IMR-90 (cell line): Measurements from ENCODE around the gene NECTIN4. TPM values are rescaled to one million over a fixed set of nuclear protein-coding genes. Genes with fewer than 3 reads are reported as not detected.

Experiments used
- ATAC-seq: fragments of 200-7000 bp; cut with Tn5 transposase; 2 replicates; pipeline ENCODE4 v1.9.1; 2020; ENCODE audit warnings: low read depth, mild to moderate bottlenecking, moderate library complexity
- BruUV-seq: library from RNA; stranded (reverse); fragments of 400-500 nt; replicated peaks from 2 replicates; lab custom pipeline; 2021; lab: Mats Ljungman, UMichigan
- CTCF ChIA-PET: fragments of 300-600 bp; formaldehyde crosslinking; extraction: SDS; loops from one replicate; lab custom pipeline; 2021; ENCODE audit warnings: antibody characterized with exemption; lab: Yijun Ruan, JAX
- POLR2A ChIA-PET: fragments of 300-600 bp; sonication (Branson Sonifier 250); formaldehyde crosslinking; loops from one replicate; lab custom pipeline; 2022; ENCODE audit warnings: antibody characterized with exemption; ENCODE audit not compliant: unreplicated experiment; lab: Charles Lee
- DNase-seq: peaks from one replicate; pipeline ENCODE4 v3.0.0; 2013
- H2AFZ ChIP-seq: replicated peaks from 2 replicates; pipeline ENCODE3; 2013; ENCODE audit warnings: low read length, mild to moderate bottlenecking; ENCODE audit not compliant: poor library complexity
- H2AK5ac ChIP-seq: 2 replicates; pipeline ENCODE4 v1.6.1; 2013; ENCODE audit warnings: low read depth, low read length, inconsistent platforms
- H2AK9ac ChIP-seq: replicated peaks from 2 replicates; pipeline ENCODE3; 2013; ENCODE audit warnings: mild to moderate bottlenecking, low read depth, low read length, moderate library complexity; ENCODE audit not compliant: poor library complexity
- H2BK120ac ChIP-seq: 2 replicates; pipeline ENCODE4 v1.6.1; 2013; ENCODE audit warnings: low read depth, low read length, inconsistent platforms
- H2BK15ac ChIP-seq: 3 replicates; pipeline ENCODE4 v1.6.1; 2013; ENCODE audit warnings: low read depth, low read length, inconsistent platforms
- H2BK20ac ChIP-seq: 2 replicates; pipeline ENCODE4 v1.6.1; 2013; ENCODE audit warnings: low read depth, mild to moderate bottlenecking, inconsistent platforms, low read length, moderate library complexity
- H2BK5ac ChIP-seq: 2 replicates; pipeline ENCODE4 v1.6.1; 2013; ENCODE audit warnings: mild to moderate bottlenecking, low read depth, low read length, inconsistent platforms; ENCODE audit not compliant: poor library complexity, severe bottlenecking
- H3K14ac ChIP-seq: replicated peaks from 2 replicates; pipeline ENCODE4 v1.6.1; 2013; ENCODE audit warnings: low read depth, low read length, inconsistent platforms
- H3K18ac ChIP-seq: 2 replicates; pipeline ENCODE4 v1.6.1; 2013; ENCODE audit warnings: low read depth, low read length, control low read depth
- H3K23ac ChIP-seq: 2 replicates; pipeline ENCODE4 v1.6.1; 2013; ENCODE audit warnings: low read depth, low read length, inconsistent platforms
- H3K27ac ChIP-seq: 2 replicates; pipeline ENCODE4 v1.5.1; 2013; ENCODE audit warnings: mild to moderate bottlenecking, control low read depth, low read length; ENCODE audit not compliant: insufficient read depth
- H3K27me3 ChIP-seq: 2 replicates; pipeline ENCODE4 v1.6.1; 2013; ENCODE audit warnings: low read length; ENCODE audit not compliant: control insufficient read depth, insufficient read depth
- H3K36me3 ChIP-seq: 2 replicates; pipeline ENCODE4 v1.6.1; 2013; ENCODE audit warnings: low read length, mixed read lengths; ENCODE audit not compliant: control insufficient read depth, insufficient read depth
- H3K4ac ChIP-seq: 2 replicates; pipeline ENCODE4 v1.6.1; 2013; ENCODE audit warnings: low read depth, low read length, inconsistent platforms
- H3K4me1 ChIP-seq: 2 replicates; pipeline ENCODE4 v1.6.1; 2013; ENCODE audit warnings: low read length, mixed read lengths; ENCODE audit not compliant: control insufficient read depth, insufficient read depth
- H3K4me2 ChIP-seq: 2 replicates; pipeline ENCODE4 v1.6.1; 2013; ENCODE audit warnings: low read depth, mild to moderate bottlenecking, control low read depth, low read length, moderate library complexity
- H3K4me3 ChIP-seq: 2 replicates; pipeline ENCODE4 v1.5.1; 2013; ENCODE audit warnings: low read depth, mild to moderate bottlenecking, control low read depth, low read length, moderate library complexity; ENCODE audit not compliant: insufficient read depth
- H3K56ac ChIP-seq: 2 replicates; pipeline ENCODE4 v1.6.1; 2013; ENCODE audit warnings: low read length, inconsistent platforms; ENCODE audit not compliant: insufficient read depth; ENCODE audit errors: extremely low read depth
- H3K79me1 ChIP-seq, 2 experiments: 2 replicates each; pipeline ENCODE4 v1.6.1; 2013; ENCODE audit warnings: low read length in 2 of 2, inconsistent platforms in 1 of 2, low read depth in 1 of 2
- H3K9ac ChIP-seq: 2 replicates; pipeline ENCODE4 v1.6.1; 2013; ENCODE audit warnings: low read depth, low read length, control low read depth
- H3K9me1 ChIP-seq: 2 replicates; pipeline ENCODE4 v1.6.1; 2013; ENCODE audit warnings: low read length, inconsistent platforms; ENCODE audit not compliant: insufficient read depth
- H3K9me3 ChIP-seq: 2 replicates; pipeline ENCODE4 v1.6.1; 2013; ENCODE audit warnings: low read length; ENCODE audit not compliant: control insufficient read depth, insufficient read depth
- H4K20me1 ChIP-seq: 2 replicates; pipeline ENCODE4 v1.6.1; 2013; ENCODE audit warnings: low read length, inconsistent platforms; ENCODE audit not compliant: insufficient read depth
- H4K5ac ChIP-seq: 2 replicates; pipeline ENCODE4 v1.6.1; 2013; ENCODE audit warnings: mild to moderate bottlenecking, low read depth, low read length, control low read depth
- H4K8ac ChIP-seq, 2 experiments: 2 replicates each; pipeline ENCODE4 v1.6.1; 2013; ENCODE audit warnings: low read depth in 2 of 2, low read length in 2 of 2, control low read depth in 1 of 2, inconsistent platforms in 1 of 2
- H4K91ac ChIP-seq: 2 replicates; pipeline ENCODE4 v1.6.1; 2013; ENCODE audit warnings: low read depth, low read length, inconsistent platforms; ENCODE audit not compliant: insufficient read depth
- BHLHE40 ChIP-seq: fragments of 150-350 bp; IDR thresholded peaks from 2 replicates; pipeline ENCODE4 v1.6.1; 2016; ENCODE audit warnings: mild to moderate bottlenecking, low read depth, low read length
- CEBPB ChIP-seq: IDR thresholded peaks from 2 replicates; pipeline ENCODE4 v1.6.1; 2012; ENCODE audit warnings: low read depth, low read length, improper control_type of control experiment
- CHD1 ChIP-seq: IDR thresholded peaks from 2 replicates; pipeline ENCODE4 v1.6.1; 2012; ENCODE audit warnings: low read depth, low read length, improper control_type of control experiment
- ELK1 ChIP-seq: fragments of 150-350 bp; IDR thresholded peaks from 2 replicates; pipeline ENCODE4 v1.6.1; 2016; ENCODE audit warnings: low read depth, mild to moderate bottlenecking, low read length, moderate library complexity, borderline replicate concordance
- FOS ChIP-seq: fragments of 150-350 bp; IDR thresholded peaks from 2 replicates; pipeline ENCODE4 v1.6.1; 2016; ENCODE audit warnings: low read depth, low read length
- MAFK ChIP-seq: IDR thresholded peaks from 2 replicates; pipeline ENCODE4 v1.6.1; 2012; ENCODE audit warnings: low read depth, low read length, improper control_type of control experiment
- MAZ ChIP-seq: IDR thresholded peaks from 2 replicates; pipeline ENCODE4 v1.6.1; 2012; ENCODE audit warnings: low read depth, mild to moderate bottlenecking, low read length, improper control_type of control experiment, moderate library complexity, borderline replicate concordance
- MXI1 ChIP-seq: IDR thresholded peaks from 2 replicates; pipeline ENCODE4 v1.6.1; 2012; ENCODE audit warnings: low read depth, mild to moderate bottlenecking, low read length, moderate library complexity, borderline replicate concordance
- NFE2L2 ChIP-seq: fragments of 150-350 bp; IDR thresholded peaks from 2 replicates; pipeline ENCODE4 v1.6.1; 2016; ENCODE audit warnings: low read depth, mild to moderate bottlenecking, low read length
- POLR2A ChIP-seq: IDR thresholded peaks from 2 replicates; pipeline ENCODE4 v1.6.1; 2012; ENCODE audit warnings: mild to moderate bottlenecking, low read depth, low read length
- RAD21 ChIP-seq: IDR thresholded peaks from 2 replicates; pipeline ENCODE4 v1.6.1; 2012; ENCODE audit warnings: low read length, improper control_type of control experiment
- RCOR1 ChIP-seq: IDR thresholded peaks from 2 replicates; pipeline ENCODE4 v1.6.1; 2012; ENCODE audit warnings: mild to moderate bottlenecking, low read length, improper control_type of control experiment; ENCODE audit not compliant: insufficient replicate concordance
- RFX5 ChIP-seq: IDR thresholded peaks from 2 replicates; pipeline ENCODE4 v1.8.0; 2012; ENCODE audit warnings: low read depth, mild to moderate bottlenecking, low read length, moderate library complexity
- SMC3 ChIP-seq: fragments of 150-350 bp; IDR thresholded peaks from 2 replicates; pipeline ENCODE4 v1.6.1; 2016; ENCODE audit warnings: low read depth, mild to moderate bottlenecking, antibody characterized with exemption, low read length, moderate library complexity
- USF2 ChIP-seq: fragments of 150-350 bp; IDR thresholded peaks from 2 replicates; pipeline ENCODE4 v1.6.1; 2017; ENCODE audit warnings: mild to moderate bottlenecking, antibody characterized with exemption, low read length, low read depth
- WGBS, 2 experiments: methylation state at CpG; one replicate each; pipeline versions ENCODE4 v1.1.5 to v1.1.7; 2013; ENCODE audit warnings: missing lambda C conversion rate in 2 of 2; ENCODE audit not compliant: insufficient read length in 1 of 2; ENCODE audit errors: extremely low coverage in 2 of 2; 5-methylcytosine and 5-hydroxymethylcytosine counted together
- dilution Hi-C: fragments of 300-500 bp; cut with HindIII; formaldehyde crosslinking; loops from one replicate; pipeline ENCODE4 v1.14.3; 2018; ENCODE audit warnings: low sequenced_read_pairs; ENCODE audit not compliant: unreplicated experiment
- in situ Hi-C: fragments of 300-500 bp; cut with MboI; formaldehyde crosslinking; loops from 3 replicates; pipeline ENCODE4 v1.14.3; 2019; ENCODE audit warnings: low sequenced_read_pairs, inconsistent platforms, mixed read lengths
- intact Hi-C: fragments of 100-400 bp; cut with micrococcal nuclease; formaldehyde crosslinking; loops from 2 replicates; pipeline ENCODE4 v1.10.0; 2022
- polyA plus RNA-seq, 3 experiments: library from polyadenylated mRNA; depleted of rRNA; stranded (reverse); fragments of >200 nt; gene quantifications; 2 replicates each; pipeline ENCODE4 v1.2.3, GENCODE V29; 2012; ENCODE audit warnings: low replicate concordance in 1 of 3
- total RNA-seq: library from RNA; depleted of rRNA; stranded (reverse); fragments of >200 nt; gene quantifications from 2 replicates; pipeline ENCODE4 v1.2.3, GENCODE V29; 2012

The NECTIN4 gene
- total and polyA plus RNA-seq, 2 of the 4 experiments (the other 2 are of a cell fraction): 0.18 to 0.24 TPM

- Histone ChIP-seq H3K56ac (no peak overlapping the region), H3K79me1 (peaks cover 8 to 15% of the 10 kb centered on the region in 2 experiments; a peak in 3 of 4 replicates), H3K27me3 (no peaks in the 10 kb centered on the region), H3K9me3 (no peaks in the 10 kb centered on the region), H3K18ac (no peak overlapping the region), H2BK20ac (no peak overlapping the region), H3K9ac (no peak overlapping the region), H3K4me2 (no peak overlapping the region), H3K4me3 (no peak overlapping the region), H3K4me1 (no peaks in the 10 kb centered on the region; the same call in 1 of the 2 replicates), H2AK9ac (no peak overlapping the region), H3K23ac (no peak overlapping the region), H4K20me1 (no peaks in the 10 kb centered on the region), H2AK5ac (no peak overlapping the region), H2BK120ac (no peak overlapping the region), H3K14ac (no peak overlapping the region), H2BK5ac (no peak overlapping the region), H3K36me3 (no peaks in the 10 kb centered on the region), H2BK15ac (no peak overlapping the region), H3K4ac (no peak overlapping the region), H3K27ac (no peak overlapping the region), H4K8ac (no peak overlapping the region), H3K9me1 (no peaks in the 10 kb centered on the region), H4K91ac (no peak overlapping the region), H2AFZ (no peak overlapping the region), H4K5ac (no peak overlapping the region)
- POLR2A ChIA-PET: no interaction called here
- DNase-seq (no peak), ATAC-seq (no peak)
- no TSS peak for BruUV-seq
- intact Hi-C loops: loop anchor here (5.0 kb wide), 1 partner anchor 33 kb away; no protein-coding TSS in a partner anchor
- in situ Hi-C loops: loop anchor here (5.0 kb wide), 1 partner anchor 52 kb away; no protein-coding TSS in a partner anchor
- dilution Hi-C loops: no loop called here
- CTCF ChIA-PET: no interaction called here
- WGBS, 2 experiments: 100% methylated on average over 1 of the region's 5 CpGs; no CpG with 5 or more reads in 1 of the 2 experiments
- TF ChIP-seq BHLHE40 (no peak), SMC3 (no peak), ELK1 (no peak), POLR2A (no peak), USF2 (no peak), MAFK (no peak), MXI1 (no peak), CHD1 (no peak), RCOR1 (no peak), RAD21 (no peak), NFE2L2 (no peak), FOS (no peak), RFX5 (no peak), MAZ (no peak), CEBPB (no peak)
These were observed 40.2 kb downstream of the NECTIN4 start for GRCh38 chr1:161048949-161049722.
